AG04450 (cell line): ENCODE data around the gene KIR2DL3. TPM values are rescaled to one million over a fixed set of nuclear protein-coding genes. Genes with fewer than 3 reads are reported as not detected.
"Not testable (repeated sequence)": the region's sequence is repeated elsewhere in the genome, so short reads cannot be mapped to it uniquely, and the experiment has no call there.

ENCODE experiments used
- CTCF ChIA-PET: fragments of 300-600, 350-600 bp; formaldehyde crosslinking; extraction: SDS; loops from one replicate; lab custom pipeline; 2022; ENCODE audit warnings: antibody characterized with exemption, inconsistent platforms; lab: Charles Lee
- POLR2A ChIA-PET: fragments of 350-600 bp; formaldehyde crosslinking; extraction: SDS; loops from one replicate; lab custom pipeline; 2021; ENCODE audit warnings: antibody characterized with exemption, inconsistent platforms; lab: Yijun Ruan, JAX
- DNase-seq: peaks from one replicate; pipeline ENCODE4 v3.0.0-alpha.2; 2011; ENCODE audit warnings: low read depth, low spot score
- H3K27ac ChIP-seq: one replicate; pipeline ENCODE4 v1.5.1; 2012; ENCODE audit warnings: low read depth, low read length, control low read depth
- H3K27me3 ChIP-seq: one replicate; pipeline ENCODE4 v1.6.0; 2012; ENCODE audit warnings: low read length; ENCODE audit not compliant: control insufficient read depth, insufficient read depth
- H3K4me3 ChIP-seq: 2 replicates; pipeline ENCODE4 v1.5.1; 2011; ENCODE audit warnings: mild to moderate bottlenecking, low read depth, low read length, control low read depth
- H3K9me3 ChIP-seq: 2 replicates; pipeline ENCODE4 v1.5.1; 2012; ENCODE audit warnings: low read length; ENCODE audit not compliant: control insufficient read depth, insufficient read depth
- polyA plus RNA-seq: library from polyadenylated mRNA; depleted of rRNA; stranded (reverse); fragments of >200 nt; gene quantifications from 2 replicates; pipeline ENCODE4 v1.2.3, GENCODE V29; 2011
- TF ChIP-seq, protein P1 (sequence below): IDR thresholded peaks from 2 replicates; pipeline ENCODE4 v1.5.1; 2011; ENCODE audit warnings: low read depth, low read length, control low read depth, inconsistent platforms

The KIR2DL3 gene
- polyA plus RNA-seq, 1 experiment, result not detected

DNA sequence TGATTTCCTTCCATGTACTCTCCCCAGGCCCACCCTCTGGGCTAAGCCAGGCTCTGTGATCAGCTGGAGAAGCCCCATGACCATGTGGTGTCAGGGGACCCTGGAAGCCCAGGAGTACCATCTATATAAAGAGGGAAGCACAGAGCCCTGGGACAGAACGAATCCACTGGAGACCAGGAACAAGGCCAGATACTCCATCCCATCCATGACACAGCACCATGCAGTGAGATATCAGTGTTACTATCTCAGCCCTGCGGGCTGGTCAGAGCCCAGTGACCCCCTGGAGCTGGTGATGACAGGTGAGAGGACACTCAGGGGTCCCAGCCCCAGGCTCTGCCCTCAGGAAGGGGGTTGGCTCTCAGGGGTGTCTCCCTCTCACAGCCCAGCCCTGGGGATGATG lies 41.5 kb upstream of the KIR2DL3 start:
- DNase-seq, result no peak
- Histone ChIP-seq H3K27me3 (no peaks in the 10 kb centered on the region), H3K27ac (no peak overlapping the region), H3K9me3 (peaks cover 47% of the 10 kb centered on the region), H3K4me3 (no peak overlapping the region)
- ChIA-PET POLR2A (no interaction called here), CTCF (no interaction called here)
- TF ChIP-seq, protein P1, sequence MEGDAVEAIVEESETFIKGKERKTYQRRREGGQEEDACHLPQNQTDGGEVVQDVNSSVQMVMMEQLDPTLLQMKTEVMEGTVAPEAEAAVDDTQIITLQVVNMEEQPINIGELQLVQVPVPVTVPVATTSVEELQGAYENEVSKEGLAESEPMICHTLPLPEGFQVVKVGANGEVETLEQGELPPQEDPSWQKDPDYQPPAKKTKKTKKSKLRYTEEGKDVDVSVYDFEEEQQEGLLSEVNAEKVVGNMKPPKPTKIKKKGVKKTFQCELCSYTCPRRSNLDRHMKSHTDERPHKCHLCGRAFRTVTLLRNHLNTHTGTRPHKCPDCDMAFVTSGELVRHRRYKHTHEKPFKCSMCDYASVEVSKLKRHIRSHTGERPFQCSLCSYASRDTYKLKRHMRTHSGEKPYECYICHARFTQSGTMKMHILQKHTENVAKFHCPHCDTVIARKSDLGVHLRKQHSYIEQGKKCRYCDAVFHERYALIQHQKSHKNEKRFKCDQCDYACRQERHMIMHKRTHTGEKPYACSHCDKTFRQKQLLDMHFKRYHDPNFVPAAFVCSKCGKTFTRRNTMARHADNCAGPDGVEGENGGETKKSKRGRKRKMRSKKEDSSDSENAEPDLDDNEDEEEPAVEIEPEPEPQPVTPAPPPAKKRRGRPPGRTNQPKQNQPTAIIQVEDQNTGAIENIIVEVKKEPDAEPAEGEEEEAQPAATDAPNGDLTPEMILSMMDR, result no peak

DNA sequence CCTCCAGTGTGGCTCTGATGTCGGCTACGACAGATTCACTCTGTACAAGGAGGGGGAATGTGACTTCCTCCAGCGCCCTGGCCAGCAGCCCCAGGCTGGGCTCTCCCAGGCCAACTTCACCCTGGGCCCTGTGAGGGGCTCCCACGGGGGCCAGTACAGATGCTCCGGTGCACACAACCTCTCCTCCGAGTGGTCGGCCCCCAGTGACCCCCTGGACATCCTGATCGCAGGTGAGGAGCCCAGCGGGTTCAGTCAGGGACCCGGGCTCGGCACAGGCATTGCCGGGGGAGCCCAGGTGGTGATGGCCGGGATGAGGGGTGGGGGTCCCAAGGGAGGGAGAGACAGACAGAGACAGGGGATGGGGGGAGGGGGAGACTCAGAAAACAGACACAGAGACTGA lies 40.6 kb upstream of the KIR2DL3 start:
- H3K4me3 ChIP-seq, POLR2A ChIA-PET, H3K27ac ChIP-seq, CTCF ChIA-PET, DNase-seq, H3K27me3 ChIP-seq: not testable (repeated sequence)
- peaks cover 46% of the 10 kb centered on the region for H3K9me3 ChIP-seq

DNA sequence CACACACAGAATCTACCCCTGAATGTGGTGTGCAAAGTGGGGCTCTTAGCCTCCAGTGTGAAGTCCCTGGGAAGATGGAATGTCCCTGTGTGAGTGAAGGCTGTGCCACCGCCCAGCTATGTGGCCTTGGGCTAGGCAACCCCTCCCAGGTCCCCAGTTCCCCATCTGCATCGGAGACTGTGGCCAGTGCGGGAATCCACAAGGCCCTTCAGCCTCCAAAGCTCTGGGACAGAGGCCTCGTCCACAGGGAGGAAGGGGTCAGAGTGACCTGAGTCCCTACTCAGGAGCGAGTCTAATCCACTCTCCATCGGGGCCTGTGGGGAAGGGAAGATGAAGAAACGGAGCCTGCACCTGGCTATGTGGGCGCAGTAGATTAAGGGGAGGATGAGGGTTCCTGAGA lies 33.4 kb upstream of the KIR2DL3 start:
- TF ChIP-seq, protein P1, result no peak
- no peak for DNase-seq
- CTCF ChIA-PET, result no interaction called here
- no peaks in the 10 kb centered on the region for H3K27me3 ChIP-seq
- POLR2A ChIA-PET, result no interaction called here
- peaks cover 71% of the 10 kb centered on the region for H3K9me3 ChIP-seq
- no peak overlapping the region for H3K27ac ChIP-seq
- no peak overlapping the region for H3K4me3 ChIP-seq

DNA sequence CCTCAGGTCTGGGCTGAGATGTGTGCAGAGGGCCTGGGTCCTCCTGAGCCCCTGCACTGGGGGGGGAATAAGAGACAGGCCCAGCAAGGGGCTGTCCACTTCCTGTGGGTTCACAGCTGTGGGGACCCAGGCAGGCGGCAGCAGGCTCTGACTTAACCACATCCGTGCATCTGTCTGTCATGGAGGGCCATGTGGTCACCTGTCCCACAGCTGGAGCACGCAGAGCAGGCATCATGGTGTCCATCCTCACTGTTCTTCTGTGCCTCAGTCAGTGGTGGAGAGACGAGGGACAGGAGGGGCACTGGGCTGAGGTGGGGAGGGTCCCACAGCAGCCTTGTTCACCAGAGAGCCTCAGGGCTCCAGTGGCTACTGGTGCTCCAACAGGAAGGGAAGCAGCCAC lies 30.4 kb upstream of the KIR2DL3 start:
- Histone ChIP-seq H3K27ac (no peak overlapping the region), H3K27me3 (no peaks in the 10 kb centered on the region), H3K9me3 (peaks cover 69% of the 10 kb centered on the region), H3K4me3 (no peak overlapping the region)
- CTCF ChIA-PET, result no interaction called here
- DNase-seq, result no peak
- POLR2A ChIA-PET, result no interaction called here
- TF ChIP-seq, protein P1, result no peak

DNA sequence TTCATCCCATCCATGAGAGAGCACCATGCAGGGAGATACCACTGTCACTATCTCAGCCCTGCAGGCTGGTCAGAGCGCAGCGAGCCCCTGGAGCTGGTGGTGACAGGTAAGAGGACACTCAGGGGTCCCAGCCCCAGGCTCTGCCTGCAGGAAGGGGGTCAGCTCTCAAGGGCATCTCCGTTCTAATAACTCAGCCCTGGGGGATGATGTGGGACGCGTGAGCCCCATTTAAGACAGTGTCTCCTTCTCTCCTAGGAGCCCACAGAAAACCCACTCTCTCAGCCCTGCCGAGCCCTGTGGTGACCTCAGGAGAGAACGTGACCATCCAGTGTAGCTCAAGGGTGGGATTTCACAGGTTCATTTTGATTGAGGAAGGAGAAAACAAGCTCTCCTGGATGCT lies 29.5 kb upstream of the KIR2DL3 start:
- Histone ChIP-seq H3K27ac (no peak overlapping the region), H3K27me3 (no peaks in the 10 kb centered on the region), H3K9me3 (peaks cover 66% of the 10 kb centered on the region), H3K4me3 (no peak overlapping the region)
- POLR2A ChIA-PET, result no interaction called here
- no peak for DNase-seq
- CTCF ChIA-PET, result no interaction called here
- TF ChIP-seq, protein P1, result no peak
